Measurements from ENCODE around the gene MYH9. TPM values are rescaled to one million over a fixed set of nuclear protein-coding genes. Genes with fewer than 3 reads are reported as not detected.

MYH9 gene
- total RNA-seq: 762 and 873 TPM in 2 replicates

DNA sequence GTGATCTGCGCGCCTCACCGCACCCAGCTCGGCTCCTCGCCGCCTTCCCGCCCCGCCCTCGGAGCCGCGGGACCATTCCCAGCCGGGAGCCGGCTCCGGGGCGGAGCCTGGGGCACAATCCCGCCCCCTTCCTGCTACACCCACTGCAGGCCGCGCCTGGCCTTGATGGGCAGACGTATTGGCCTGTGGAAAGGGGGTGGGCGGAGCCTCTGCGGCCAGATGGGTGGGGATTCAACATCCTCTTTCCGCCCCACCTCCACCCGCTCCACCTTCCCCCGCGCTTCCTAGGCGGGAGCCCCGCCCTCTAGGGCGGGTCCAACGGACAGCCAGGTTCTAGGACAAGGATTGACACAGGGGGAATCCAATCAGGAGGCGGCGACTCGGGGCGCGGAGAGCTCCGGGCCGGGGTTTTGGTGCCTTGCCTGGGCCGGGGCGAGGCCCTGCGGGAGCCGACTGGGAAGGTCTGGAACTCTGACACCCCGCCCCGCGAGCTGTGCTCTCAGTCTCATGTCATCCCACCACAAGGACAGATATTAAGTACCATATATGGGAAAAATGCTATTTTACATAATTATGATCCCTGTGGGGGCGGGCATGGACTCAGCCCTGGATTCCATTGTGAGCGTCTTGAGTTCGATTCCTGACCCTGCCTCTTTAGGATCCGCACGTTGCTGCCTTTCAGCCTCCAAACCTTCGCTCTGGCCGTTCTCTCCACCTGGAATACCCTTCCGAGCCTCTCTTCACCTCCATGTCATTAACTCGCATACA lies at the start of gene MYH9:
MYH9 (minus strand) TSS at position 9 of the 768 bp plus-strand sequence. CDS start 38,731 bp downstream, outside the sequence.

GRCh38 chr22:36252754-36253522 lies 134.8 kb downstream of the MYH9 start, which contains the start of gene APOL1:
APOL1 (plus strand) TSS chr22:36253133; CDS start chr22:36254956, 1,823 bp downstream.

DNA sequence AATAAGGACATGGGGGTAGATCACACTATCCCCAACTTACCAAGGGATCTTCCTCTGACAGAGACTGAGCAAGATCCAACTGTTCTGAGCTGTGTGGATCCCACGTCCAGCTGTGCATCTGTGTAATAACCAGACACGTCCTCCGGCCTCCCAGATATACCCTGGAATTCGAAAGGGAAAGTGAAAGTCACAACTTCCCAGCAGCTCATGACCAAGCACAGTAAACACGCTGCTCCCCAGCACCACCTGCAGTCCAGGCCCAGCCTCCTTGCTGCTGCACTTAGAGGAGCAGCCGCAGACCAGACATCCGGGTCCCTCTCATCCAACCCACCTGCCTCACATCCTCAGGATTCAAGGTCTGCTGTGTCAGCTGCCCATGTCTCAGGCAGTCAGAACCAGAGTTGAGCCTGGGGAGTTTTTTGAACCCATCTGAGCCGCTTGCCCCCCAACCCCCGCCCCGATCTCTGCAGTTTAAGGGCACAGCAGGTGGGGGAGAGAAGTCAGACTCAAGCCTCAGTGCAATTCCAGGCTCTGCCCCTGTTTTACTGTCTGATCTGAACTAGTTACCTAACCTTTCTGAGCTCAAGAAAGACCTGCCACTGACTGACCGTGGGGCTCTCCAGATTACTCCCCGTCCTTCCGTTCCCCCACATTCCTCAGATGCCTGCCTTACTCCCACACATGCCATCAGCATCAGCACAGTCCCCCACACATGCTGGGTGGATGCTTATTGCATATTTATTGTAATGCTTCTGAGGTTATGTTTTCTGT lies 148.2 kb downstream of the MYH9 start, which contains the start of gene APOL2:
APOL2 (minus strand) TSS at position 127 of the 771 bp plus-strand sequence. CDS start 6,365 bp downstream, outside the sequence.

Other genes with a start within 250 kb of the MYH9 start
- 34.0 and 35.8 TPM in 2 replicates for gene APOL3, start 227.2 kb downstream of the MYH9 start, total RNA-seq
- gene APOL4, start 186.2 kb downstream of the MYH9 start, total RNA-seq: 0.13 and 0.37 TPM in 2 replicates
- gene APOL2, start 148.4 kb downstream of the MYH9 start, total RNA-seq: 57.7 and 57.8 TPM in 2 replicates
- 39.0 and 42.4 TPM in 2 replicates for gene APOL1, start 134.8 kb downstream of the MYH9 start, total RNA-seq
- 27.7 and 29.9 TPM in 2 replicates for gene TXN2, start 93.7 kb upstream of the MYH9 start, total RNA-seq
- gene FOXRED2, start 119.1 kb upstream of the MYH9 start, total RNA-seq: 7.2 and 8.6 TPM in 2 replicates
- gene EIF3D, start 141.2 kb upstream of the MYH9 start, total RNA-seq: 265 and 306 TPM in 2 replicates

All from aortic smooth muscle cell (primary cell).